ENCODE data around the gene EFHD1. TPM values are rescaled to one million over a fixed set of nuclear protein-coding genes. Genes with fewer than 3 reads are reported as not detected.

The EFHD1 gene
- total RNA-seq, 1 donor from 2014 or later = 16.6 TPM

GRCh38 chr2:232723027-232723426 lies 89.6 kb downstream of the EFHD1 start:
- no peak for DNase-seq (ENCODE audit: low read depth)
- TF ChIP-seq CTCF (conservative IDR thresholded peaks at IDR 0.05; ENCODE audit: low read depth, low read length) = no peak

GRCh38 chr2:232728785-232729184 lies 95.4 kb downstream of the EFHD1 start:
- no peak for DNase-seq (ENCODE audit: low read depth)
- H3K4me3 ChIP-seq (ENCODE audit: low read depth, low read length) = no peak overlapping the region
- TF ChIP-seq CTCF (conservative IDR thresholded peaks at IDR 0.05; ENCODE audit: low read depth, low read length) = no peak

More at GRCh38 chr2:232723027-232723426, 89.6 kb downstream of the EFHD1 start:
- H3K4me3 ChIP-seq (ENCODE audit: low read depth, low read length) = no peak overlapping the region

- no peak for DNase-seq (ENCODE audit: low read depth)
- no peak for TF ChIP-seq CTCF (conservative IDR thresholded peaks at IDR 0.05; ENCODE audit: low read depth, low read length)
- no peak overlapping the region for H3K4me3 ChIP-seq (ENCODE audit: low read depth, low read length)
Observed at GRCh38 chr2:232731470-232731869, 98.1 kb downstream of the EFHD1 start.

Other genes starting within 250 kb of the EFHD1 start
- not detected in 2 replicates for gene ALPG, start 226.8 kb upstream of the EFHD1 start, total RNA-seq
- not detected in 2 replicates for gene ALPI, start 177.5 kb upstream of the EFHD1 start, total RNA-seq
- not detected in 2 replicates for gene ECEL1, start 145.8 kb upstream of the EFHD1 start, total RNA-seq
- gene PRSS56, start 113.2 kb upstream of the EFHD1 start, total RNA-seq = not detected in 2 replicates
- gene CHRND, start 107.4 kb upstream of the EFHD1 start, total RNA-seq = not detected in 2 replicates
- not detected in 2 replicates for gene CHRNG, start 93.9 kb upstream of the EFHD1 start, total RNA-seq
- gene TIGD1, start 83.0 kb upstream of the EFHD1 start, total RNA-seq = 1.2 and 2.5 TPM in 2 replicates
- gene EIF4E2, start 82.9 kb upstream of the EFHD1 start, total RNA-seq = 96.0 and 103 TPM in 2 replicates
- 24.0 and 31.8 TPM in 2 replicates for gene GIGYF2, start 63.7 kb downstream of the EFHD1 start, total RNA-seq
- gene KCNJ13, start 143.0 kb downstream of the EFHD1 start, total RNA-seq = not detected in 2 replicates
- gene SNORC, start 236.7 kb downstream of the EFHD1 start, total RNA-seq = 1.2 and 5.0 TPM in 2 replicates